GM19455 (cell line): Measurements from ENCODE around the gene AKAP17A.
"Not testable (repeated sequence)": the region's sequence is repeated elsewhere in the genome, so short reads cannot be mapped to it uniquely, and the experiment has no call there.

Source experiments
- ATAC-seq: cut with Tn5 transposase; IDR thresholded peaks from one replicate; pipeline ENCODE4 v1.9.1; 2021; ENCODE audit not compliant: unreplicated experiment

The AKAP17A gene

DNA sequence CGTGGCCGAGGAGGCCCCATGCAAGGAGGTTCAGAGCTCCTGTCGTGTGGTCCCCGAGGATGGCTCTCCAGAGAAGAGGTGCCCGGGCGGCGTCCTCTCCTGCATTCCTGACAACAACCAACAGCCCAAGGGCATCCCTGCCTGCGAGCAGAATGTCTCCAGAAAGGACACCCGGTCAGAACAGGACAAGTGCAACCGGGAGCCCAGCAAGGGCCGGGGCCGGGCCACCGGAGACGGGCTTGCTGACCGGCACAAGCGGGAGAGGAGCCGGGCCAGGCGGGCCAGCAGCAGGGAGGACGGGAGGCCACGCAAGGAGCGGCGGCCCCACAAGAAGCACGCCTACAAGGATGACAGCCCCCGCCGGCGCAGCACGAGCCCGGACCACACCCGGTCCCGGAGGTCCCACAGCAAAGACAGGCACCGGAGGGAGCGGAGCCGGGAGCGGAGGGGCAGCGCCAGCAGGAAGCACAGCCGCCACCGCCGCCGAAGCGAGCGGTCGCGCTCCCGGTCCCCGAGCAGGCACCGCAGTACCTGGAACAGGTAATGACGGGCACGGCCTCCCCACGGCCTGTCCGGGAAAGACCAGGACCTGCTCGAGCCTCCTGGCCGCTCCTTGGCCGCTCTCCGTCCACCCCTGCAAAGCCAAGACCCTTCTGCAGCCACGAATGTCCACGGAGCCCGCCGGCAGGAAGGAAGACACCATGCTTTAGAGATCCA is 9.8 kb downstream of the AKAP17A start:
- no peak for ATAC-seq

DNA sequence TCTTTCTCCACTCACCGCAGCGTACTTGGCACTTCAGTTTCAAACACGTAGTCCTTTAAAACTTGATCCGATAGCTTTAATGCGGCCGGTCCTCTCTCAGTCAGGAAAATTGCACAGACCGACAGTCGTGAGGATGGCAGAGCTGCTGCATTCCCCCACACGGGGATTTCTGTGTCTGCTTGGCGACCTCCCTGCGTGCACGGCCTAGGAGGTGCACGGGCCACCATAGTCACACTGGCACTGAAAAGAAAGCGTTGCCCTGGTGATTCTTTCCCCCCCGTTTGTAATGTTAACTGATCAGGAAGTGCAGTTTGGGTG is 10.3 kb downstream of the AKAP17A start:
- no peak for ATAC-seq

DNA sequence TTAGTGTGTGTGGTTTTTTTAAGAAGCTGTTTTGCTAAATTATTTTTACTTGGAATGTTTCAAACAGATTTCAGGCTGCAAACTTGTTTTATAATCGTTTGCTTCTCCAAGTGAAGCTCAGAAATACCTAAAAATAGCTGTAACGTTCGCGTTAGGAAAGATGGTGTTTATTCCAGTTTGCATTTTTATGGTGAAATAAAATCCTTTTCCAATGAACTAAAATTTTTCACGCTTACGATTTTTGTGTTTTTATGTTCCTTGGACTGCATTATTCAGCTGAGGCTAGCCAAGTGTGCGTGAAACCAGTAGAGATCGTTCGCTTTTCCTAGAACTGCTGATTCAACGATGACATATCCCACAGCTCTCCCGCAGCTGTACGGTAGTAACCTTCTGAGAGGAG is 10.9 kb downstream of the AKAP17A start:
- ATAC-seq: no peak

DNA sequence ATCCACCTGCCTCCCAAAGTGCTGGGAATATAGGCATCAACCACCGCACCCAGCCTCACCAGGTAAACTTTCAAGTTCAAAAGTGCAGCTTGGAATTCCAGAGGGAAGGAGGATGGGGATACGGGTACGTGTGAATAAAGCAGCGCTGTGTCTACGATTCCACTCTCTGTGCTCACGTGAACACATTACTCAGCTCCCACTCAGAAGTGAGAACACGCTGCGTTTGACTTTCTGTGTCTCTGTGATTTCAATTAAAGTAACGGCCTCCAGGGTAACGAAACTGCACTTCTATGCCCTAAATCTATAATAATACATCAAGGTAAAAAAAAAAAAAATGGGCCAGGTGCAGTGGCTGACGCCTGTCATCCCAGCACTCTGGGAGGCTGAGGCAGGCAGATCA is 15.1 kb downstream of the AKAP17A start:
- ATAC-seq: no peak

DNA sequence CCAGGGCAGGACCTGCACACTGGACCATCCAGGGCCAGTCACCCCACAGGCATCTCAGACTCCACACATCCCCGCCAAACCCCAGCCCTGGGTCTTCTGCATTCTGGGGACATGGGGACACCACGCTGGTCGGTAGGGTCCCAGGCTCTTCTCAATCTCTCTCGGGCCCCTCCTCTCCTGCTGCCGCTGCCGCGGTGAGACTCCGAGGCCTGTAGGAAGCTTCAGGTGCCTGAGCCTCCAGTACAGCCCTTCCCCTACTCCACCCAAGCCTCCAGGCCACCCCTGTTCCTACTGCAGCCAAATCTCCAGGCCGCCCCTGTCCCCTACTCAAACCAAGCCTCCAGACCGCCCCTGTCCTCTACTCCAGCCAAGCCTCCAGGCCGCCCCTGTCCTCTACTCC is 17.9 kb downstream of the AKAP17A start:
- no peak for ATAC-seq

DNA sequence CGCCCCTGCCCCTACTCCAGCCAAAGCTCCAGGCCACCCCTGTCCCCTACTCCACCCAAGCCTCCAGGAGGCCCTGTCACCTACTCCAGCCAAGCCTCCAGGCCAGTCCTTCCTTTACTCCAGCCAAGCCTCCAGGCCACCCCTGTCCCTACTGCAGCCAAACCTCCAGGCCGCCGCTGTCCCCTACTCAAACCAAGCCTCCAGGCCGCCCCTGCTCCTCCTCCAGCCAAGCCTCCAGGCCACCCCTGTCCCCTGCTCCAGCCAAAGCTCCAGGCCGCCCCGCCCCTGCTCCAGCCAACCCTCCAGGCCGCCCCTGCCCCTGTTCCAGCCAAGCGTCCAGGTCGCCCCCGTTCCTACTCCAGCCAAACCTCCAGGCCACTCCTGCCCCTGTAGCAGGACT is 18.4 kb downstream of the AKAP17A start:
- no peak for ATAC-seq

DNA sequence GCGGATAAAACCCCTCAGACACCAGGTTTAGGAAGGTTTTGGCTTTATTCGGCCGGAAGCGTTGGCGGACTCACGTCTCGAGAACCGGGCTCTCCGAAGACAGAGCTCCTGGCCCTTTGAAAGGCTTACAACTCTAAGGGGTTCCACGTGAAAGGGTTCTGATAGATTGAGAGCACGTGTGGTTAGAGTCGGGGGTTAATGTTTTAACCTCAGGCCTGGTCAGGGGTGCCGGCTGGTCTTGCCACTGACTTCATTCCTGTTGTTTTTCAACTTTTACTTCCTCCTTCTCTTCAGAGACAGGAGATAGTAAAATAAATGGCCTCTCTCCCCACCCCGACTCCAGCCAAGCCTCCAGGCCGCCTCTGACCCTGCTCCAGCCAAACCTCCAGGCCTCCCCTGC is 18.8 kb downstream of the AKAP17A start:
- no peak for ATAC-seq

DNA sequence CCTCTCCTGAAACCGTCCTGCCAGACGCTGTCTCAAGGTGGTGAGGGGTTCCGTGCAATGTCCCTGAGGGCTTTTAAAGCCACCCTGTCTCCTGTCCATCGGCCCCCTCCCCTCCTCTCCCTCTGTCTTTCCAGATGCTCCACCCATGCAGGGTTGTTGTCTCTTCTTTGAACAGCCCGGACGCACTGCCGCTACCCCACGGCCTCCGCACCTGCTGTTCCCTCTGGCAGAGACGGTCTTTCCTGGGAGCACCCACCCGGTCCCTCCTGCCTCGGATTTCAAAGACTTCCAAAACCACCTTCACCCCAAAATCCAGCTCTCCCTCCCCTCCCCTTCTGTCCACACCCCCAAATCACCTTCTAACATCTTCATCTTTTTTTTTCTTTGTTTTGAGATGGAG is 19.3 kb downstream of the AKAP17A start:
- ATAC-seq: no peak

DNA sequence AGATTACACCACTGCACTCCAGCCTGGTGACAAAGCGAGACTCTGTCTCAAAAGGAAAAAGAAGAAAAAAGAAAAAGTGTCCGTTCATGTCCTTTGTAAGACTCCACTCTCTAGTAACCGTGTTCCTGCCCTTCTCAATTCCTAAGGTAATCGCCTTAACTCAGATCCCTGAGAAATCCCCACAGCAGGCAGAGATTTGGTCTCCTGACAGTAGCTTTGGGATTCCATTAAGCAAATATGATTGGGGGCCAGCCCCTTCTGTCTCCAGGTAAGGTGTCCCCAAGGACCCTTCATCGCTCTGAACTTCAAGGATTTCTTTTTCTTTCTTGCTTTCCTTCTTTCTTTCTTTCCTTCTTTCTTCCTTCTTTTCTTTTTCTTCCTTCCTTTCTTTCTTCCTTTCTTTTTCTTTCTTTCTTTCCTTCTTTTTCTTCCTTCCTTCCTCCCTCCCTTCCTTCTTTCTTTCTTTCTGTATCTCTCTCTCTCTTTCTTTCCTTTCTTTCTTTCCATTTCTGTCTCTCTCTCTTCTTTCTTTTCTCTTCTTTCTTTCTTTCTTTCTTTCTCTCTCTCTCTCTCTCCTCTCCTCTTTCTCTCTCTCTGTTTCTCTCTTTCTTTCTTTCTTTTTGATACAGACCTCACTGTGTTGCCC is 21.4 kb downstream of the AKAP17A start:
- ATAC-seq: no peak

DNA sequence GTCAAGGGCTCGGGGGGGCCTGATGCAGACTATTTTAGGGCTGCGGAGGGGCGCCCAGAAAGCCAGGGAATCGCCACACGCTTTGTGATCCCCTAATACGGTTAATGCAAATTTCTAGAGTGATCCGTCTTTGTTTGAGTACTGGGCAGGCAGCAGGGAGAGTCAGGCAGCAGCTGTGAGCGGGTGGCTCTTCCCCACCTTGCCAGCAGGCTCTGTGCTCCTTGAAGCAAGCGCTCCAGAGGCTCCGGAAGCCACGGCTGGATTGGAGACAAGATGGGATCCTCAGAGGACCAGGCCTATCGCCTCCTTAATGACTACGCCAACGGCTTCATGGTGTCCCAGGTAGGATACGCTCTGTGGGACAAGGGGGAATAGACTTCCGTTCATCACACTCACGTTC is 23.5 kb downstream of the AKAP17A start, which contains the start of gene ASMT:
ASMT (plus strand) TSS at position 133 of the 400 bp plus-strand sequence; CDS start at position 274, 141 bp downstream.
- no peak for ATAC-seq

DNA sequence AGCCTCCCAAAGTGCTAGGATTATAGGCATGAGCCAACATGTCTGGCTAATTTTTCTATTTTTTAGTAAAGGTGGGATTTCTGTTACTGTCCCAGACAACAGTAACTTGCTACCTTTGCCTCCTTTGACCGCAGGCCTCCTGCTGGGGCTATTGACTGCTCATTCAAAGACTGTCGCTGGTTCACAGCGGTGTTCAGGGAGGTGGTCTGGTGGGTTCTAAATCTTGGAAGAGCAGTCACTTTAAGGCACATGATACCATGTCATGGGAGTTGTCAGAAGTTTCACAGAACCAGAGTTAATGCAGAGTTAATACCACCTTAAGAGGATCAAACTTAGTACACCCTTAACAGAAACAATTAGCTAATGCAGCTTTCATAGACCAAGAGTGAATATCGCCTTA is 27.3 kb downstream of the AKAP17A start:
- ATAC-seq: no peak

DNA sequence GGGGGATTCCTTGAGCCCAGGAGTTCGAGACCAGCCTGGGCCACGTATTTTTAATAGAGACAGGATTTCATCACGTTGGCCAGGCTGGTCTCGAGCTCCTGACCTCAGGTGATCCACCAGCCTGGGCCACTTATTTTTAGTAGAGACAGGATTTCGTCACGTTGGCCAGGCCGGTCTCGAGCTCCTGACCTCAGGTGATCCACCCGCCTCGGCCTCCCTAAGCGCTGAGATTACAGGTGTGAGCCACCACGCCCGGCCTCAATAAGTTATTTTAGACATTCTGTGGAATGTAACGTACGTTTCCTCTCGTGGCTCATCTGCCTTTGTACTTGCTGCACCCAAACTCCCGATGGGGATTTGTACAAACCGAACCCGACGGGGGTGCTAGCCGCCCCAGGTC is 32.3 kb downstream of the AKAP17A start:
- no peak for ATAC-seq

DNA sequence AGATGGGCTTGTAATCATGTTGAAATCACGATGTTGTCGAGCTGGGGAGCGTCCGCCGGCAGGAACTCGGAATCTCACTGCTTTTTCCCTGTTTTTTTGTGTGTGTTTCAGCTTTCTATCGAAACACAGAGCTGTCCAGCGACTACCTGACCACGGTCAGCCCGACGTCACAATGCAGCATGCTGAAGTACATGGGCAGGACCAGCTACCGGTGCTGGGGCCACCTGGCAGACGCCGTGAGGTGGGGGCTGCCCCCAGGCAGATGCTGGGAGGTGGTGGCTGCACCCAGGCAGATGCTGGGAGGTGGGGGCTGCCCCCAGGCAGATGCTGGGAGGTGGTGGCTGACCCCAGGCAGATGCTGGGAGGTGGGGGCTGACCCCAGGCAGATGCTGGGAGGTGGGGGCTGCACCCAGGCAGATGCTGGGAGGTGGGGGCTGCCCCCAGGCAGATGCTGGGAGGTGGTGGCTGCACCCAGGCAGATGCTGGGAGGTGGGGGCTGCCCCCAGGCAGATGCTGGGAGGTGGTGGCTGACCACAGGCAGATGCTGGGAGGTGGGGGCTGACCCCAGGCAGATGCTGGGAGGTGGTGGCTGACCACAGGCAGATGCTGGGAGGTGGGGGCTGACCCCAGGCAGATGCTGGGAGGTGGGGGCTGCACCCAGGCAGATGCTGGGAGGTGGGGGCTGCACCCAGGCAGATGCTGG is 32.9 kb downstream of the AKAP17A start:
- ATAC-seq: not testable (repeated sequence)

DNA sequence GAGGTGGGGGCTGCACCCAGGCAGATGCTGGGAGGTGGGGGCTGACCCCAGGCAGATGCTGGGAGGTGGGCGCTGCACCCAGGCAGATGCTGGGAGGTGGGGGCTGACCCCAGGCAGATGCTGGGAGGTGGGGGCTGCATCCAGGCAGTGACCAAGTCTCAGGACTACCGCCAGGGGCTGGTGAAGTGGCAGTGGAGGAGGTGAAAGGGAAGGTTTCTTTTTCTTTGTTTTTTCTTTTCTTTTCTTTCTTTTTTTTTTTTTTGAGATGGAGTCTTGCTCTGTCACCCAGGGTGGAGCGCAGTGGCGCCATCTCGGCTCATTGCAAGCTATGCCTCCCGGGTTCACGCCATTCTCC is 33.4 kb downstream of the AKAP17A start:
- ATAC-seq: not testable (repeated sequence)

DNA sequence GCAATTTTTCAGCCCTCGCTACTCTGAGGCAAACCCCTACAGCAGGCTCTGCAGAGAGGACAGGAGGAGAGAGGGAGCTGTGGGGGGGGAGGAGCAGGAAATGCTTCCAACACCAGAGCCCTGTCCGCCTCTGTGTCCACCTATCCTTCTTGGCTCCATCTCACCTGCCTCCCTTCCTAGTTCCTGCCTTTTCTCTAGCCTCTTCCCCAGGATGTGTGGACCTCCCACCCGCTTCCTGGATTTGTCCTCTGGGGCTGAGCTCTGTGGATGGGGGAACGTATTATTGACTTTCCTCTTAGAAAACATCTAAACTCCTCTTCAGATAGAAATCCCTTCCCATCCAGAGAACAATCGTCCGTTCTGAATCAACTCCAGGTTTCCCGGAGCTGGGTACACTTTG is 37.8 kb downstream of the AKAP17A start:
- no peak for ATAC-seq

DNA sequence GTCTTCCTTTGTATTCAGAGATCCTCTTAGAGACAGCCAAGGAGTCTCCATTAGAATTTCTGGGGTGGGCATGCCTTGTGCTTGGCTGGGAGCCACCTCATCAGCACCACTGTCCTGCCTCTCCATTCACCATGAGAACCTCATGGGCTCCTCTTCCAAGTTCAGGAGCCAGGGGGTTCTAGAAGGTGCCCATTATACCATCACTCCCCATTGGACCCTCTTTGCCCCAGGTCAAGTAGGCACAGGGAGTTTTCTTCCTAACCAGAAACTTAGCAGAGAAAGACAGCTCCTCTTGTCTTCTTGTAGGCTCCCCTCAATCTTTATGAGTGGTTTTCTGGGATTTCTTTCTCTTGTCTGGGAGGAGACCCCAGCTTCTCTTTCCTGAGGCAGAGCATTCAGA is 54.6 kb downstream of the AKAP17A start:
- ATAC-seq: no peak

DNA sequence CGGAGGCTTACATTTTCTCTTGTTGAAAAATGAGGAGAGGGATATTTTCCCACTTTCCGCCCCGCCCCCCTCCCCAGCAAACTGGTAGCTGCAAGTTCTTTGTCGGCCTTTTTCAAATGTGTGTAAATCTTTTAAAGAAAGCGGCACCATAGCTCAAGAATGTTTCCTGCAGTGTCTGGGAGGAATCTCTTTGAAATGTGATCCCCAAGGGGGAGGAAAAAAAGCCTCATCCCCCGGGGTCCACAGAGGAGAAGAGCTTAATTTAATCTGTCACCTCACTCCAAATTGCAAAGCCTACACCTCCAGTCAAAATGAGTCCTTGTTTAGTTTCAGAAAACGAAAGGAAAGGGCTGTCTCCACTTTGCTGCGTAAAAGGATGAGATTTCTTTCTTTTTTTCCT is 58.2 kb downstream of the AKAP17A start:
- no peak for ATAC-seq
